HG02798 (cell line): ENCODE data around the gene CARD19.

Experiments used
- ATAC-seq: cut with Tn5 transposase; IDR thresholded peaks from one replicate; pipeline ENCODE4 v1.9.1; 2021; ENCODE audit warnings: mild to moderate bottlenecking; ENCODE audit not compliant: unreplicated experiment, poor library complexity

Gene CARD19

GRCh38 chr9:93061791-93062763 lies 33.9 kb upstream of the CARD19 start:
- ATAC-seq = peak; percentile 50

- ATAC-seq = peak; percentile 92
These were observed 31.5 kb upstream of the CARD19 start for GRCh38 chr9:93064392-93065134.

GRCh38 chr9:93065135-93065720 lies 30.8 kb upstream of the CARD19 start:
- ATAC-seq = no peak

- ATAC-seq = no peak
These were observed 28.9 kb upstream of the CARD19 start for GRCh38 chr9:93066978-93067603.

- ATAC-seq = no peak
These were observed 27.1 kb upstream of the CARD19 start for GRCh38 chr9:93068956-93069355.

GRCh38 chr9:93071464-93071863 lies 24.6 kb upstream of the CARD19 start:
- ATAC-seq = no peak

GRCh38 chr9:93072383-93072795 lies 23.6 kb upstream of the CARD19 start:
- ATAC-seq = no peak

GRCh38 chr9:93076101-93076791 lies 19.8 kb upstream of the CARD19 start:
- ATAC-seq = no peak

GRCh38 chr9:93076792-93077128 lies 19.3 kb upstream of the CARD19 start:
- ATAC-seq = no peak

- no peak for ATAC-seq
These were observed 18.6 kb upstream of the CARD19 start for GRCh38 chr9:93077367-93077766.

- no peak for ATAC-seq
These were observed 18.2 kb upstream of the CARD19 start for GRCh38 chr9:93077811-93078210.

- ATAC-seq = no peak
These were observed 16.6 kb upstream of the CARD19 start for GRCh38 chr9:93079371-93079770.

- ATAC-seq = no peak
These were observed 15.6 kb upstream of the CARD19 start for GRCh38 chr9:93080406-93080805.

GRCh38 chr9:93081081-93081529 lies 14.9 kb upstream of the CARD19 start:
- no peak for ATAC-seq

- no peak for ATAC-seq
These were observed 14.1 kb upstream of the CARD19 start for GRCh38 chr9:93081931-93082330.

GRCh38 chr9:93082841-93083411 lies 13.1 kb upstream of the CARD19 start:
- ATAC-seq = no peak

- ATAC-seq = no peak
These were observed 12.2 kb upstream of the CARD19 start for GRCh38 chr9:93083592-93084470.

GRCh38 chr9:93084471-93084881 lies 11.5 kb upstream of the CARD19 start:
- ATAC-seq = no peak

- ATAC-seq = no peak
These were observed 10.3 kb upstream of the CARD19 start for GRCh38 chr9:93085676-93086075.
